HG02678 (cell line): ENCODE results near the gene DESI1.
"Not testable (repeated sequence)": the region's sequence is repeated elsewhere in the genome, so short reads cannot be mapped to it uniquely, and the experiment has no call there.

Experiments
- ATAC-seq: cut with Tn5 transposase; IDR thresholded peaks from one replicate; pipeline ENCODE4 v1.9.1; 2021; ENCODE audit warnings: mild to moderate bottlenecking, moderate library complexity; ENCODE audit not compliant: unreplicated experiment

DESI1 gene

GRCh38 chr22:41589391-41590241 lies 31.2 kb downstream of the DESI1 start, which contains the start of gene PMM1:
TSS of gene PMM1 (minus strand) at chr22:41589840. CDS start at chr22:41589805, 35 bp downstream.
- ATAC-seq = peak; percentile 96

- no peak for ATAC-seq
These were observed 33.5 kb downstream of the DESI1 start for GRCh38 chr22:41587347-41587723.

GRCh38 chr22:41585898-41586297 lies 34.9 kb downstream of the DESI1 start:
- ATAC-seq = no peak

- ATAC-seq = no peak
These were observed 36.0 kb downstream of the DESI1 start for GRCh38 chr22:41584881-41585280.

- no peak for ATAC-seq
These were observed 38.1 kb downstream of the DESI1 start for GRCh38 chr22:41582694-41583093.

GRCh38 chr22:41579997-41580355 lies 40.9 kb downstream of the DESI1 start:
- ATAC-seq = no peak

GRCh38 chr22:41579297-41579996 lies 41.4 kb downstream of the DESI1 start:
- ATAC-seq = no peak

- ATAC-seq = no peak
These were observed 42.0 kb downstream of the DESI1 start for GRCh38 chr22:41578818-41579217.

- ATAC-seq = no peak
These were observed 42.7 kb downstream of the DESI1 start for GRCh38 chr22:41578114-41578513.

- ATAC-seq = no peak
These were observed 44.0 kb downstream of the DESI1 start for GRCh38 chr22:41576877-41577276.

GRCh38 chr22:41575533-41575932 lies 45.3 kb downstream of the DESI1 start:
- no peak for ATAC-seq

- no peak for ATAC-seq
These were observed 45.9 kb downstream of the DESI1 start for GRCh38 chr22:41574847-41575381.

GRCh38 chr22:41573677-41574076 lies 47.2 kb downstream of the DESI1 start:
- ATAC-seq = no peak

- ATAC-seq = not testable (repeated sequence)
These were observed 48.5 kb downstream of the DESI1 start for GRCh38 chr22:41572305-41572704.

- no peak for ATAC-seq
These were observed 49.1 kb downstream of the DESI1 start for GRCh38 chr22:41571786-41572185.

- ATAC-seq = no peak
These were observed 50.6 kb downstream of the DESI1 start for GRCh38 chr22:41570221-41570620.

GRCh38 chr22:41568811-41569210 lies 52.0 kb downstream of the DESI1 start:
- ATAC-seq = no peak

- no peak for ATAC-seq
These were observed 53.4 kb downstream of the DESI1 start for GRCh38 chr22:41567512-41567768.

- no peak for ATAC-seq
These were observed 55.3 kb downstream of the DESI1 start for GRCh38 chr22:41565403-41566054.

- no peak for ATAC-seq
These were observed 56.3 kb downstream of the DESI1 start for GRCh38 chr22:41564563-41564962.

- ATAC-seq = no peak
These were observed 57.7 kb downstream of the DESI1 start for GRCh38 chr22:41563051-41563711.
